Activated CD4-positive, alpha-beta T cell treated with anti-CD3 and anti-CD28 coated beads for 24 hours (primary cell): ENCODE measurements around the gene RAB28.

Experiments used
- DNase-seq, 2 donors: peaks; one replicate each; pipeline ENCODE4 v3.0.0-alpha.2; 2020; ENCODE audit warnings: low read depth in 2 of 2

The RAB28 gene

DNA sequence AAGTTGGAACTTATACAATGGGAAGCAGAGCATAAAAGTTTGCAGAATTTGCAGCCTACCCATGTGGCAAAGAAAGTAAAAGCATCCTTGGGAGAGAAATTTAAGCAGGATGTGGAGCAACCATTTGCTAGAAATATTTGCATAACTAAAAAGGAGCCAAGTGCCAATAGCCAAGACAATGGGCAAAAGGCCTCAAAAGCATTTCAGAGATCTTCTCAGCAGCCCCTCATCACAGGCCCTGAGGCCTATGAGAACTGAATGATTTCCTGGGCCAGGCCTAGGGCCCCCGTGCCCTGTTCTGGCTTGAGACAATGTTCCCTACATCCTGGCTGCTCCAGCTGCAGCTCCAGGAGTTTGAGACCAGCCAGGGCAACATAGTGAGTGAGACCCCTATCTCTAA is 25.3 kb upstream of the RAB28 start:
- no peak for DNase-seq

DNA sequence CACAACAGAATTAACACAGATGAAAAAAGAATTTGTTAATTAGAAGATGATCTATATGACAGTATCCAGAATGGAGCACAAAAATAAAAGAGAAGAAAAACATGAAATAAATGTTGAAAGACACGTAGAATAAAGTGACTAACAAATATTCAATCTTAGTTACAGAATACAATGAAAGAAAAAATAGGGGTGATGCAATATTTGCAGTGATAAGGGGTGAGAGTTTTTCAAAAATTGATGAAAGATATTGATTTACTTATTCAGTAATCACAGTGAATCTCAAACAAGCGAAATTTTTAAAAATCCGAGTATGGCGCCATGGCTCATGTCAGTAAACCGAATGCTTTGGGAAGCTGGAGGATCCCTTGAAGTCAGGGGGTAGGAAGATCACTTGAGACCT is 20.2 kb upstream of the RAB28 start:
- DNase-seq = no peak

DNA sequence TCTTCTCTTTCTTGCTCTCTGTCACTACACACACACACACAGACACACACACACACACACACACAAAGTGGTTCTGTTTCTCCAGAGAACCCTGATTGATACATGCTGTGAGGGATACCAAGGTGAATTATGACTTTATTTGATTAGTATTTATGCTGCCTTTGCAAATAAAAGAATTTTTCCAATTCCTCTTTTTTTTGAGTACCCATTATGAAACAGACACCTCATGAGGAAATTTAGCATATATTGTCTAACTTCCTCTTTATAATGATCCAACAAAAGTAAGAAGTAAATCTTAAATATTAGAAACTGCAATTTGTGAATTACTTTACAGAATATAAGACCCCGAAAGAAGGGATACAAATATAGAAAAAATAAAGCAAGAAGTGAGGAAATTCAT is 14.3 kb upstream of the RAB28 start:
- DNase-seq = no peak

DNA sequence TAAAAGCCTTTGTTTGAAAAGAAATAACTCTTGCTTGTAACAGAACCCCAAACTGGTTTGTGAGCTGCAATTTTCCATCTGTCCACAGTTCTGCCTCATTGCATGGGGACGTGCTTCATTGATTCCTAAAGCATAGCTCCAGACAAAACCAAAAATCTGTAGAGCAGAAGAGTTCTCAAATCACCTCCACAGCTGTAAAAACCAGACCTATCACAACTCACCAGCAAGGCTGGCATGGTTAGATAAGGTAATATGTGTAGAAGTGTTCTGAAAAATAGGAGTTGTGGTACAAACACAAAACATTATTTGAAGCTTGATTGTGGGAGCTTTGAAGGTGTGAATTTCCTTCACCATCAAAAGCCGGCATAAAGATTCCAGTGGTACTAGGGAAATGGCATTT is 12.5 kb upstream of the RAB28 start:
- DNase-seq = no peak

DNA sequence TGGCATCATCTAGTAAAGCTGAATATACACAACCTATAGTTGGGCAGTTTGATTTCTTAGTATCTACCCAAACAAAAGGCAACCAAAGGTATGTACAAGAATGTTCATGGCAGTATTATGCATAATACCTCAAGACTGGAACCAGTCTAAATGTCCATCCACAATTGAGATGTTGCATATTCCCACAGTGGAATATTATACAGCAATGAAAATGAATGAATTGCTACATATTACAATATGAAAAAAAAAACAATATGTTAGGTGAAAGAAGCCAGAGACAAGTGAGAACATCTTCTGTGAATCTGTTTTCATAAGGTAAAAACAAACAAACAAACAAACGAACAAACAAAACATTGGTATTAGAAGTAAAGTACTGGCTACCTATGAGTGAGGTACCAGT is 11.6 kb upstream of the RAB28 start:
- DNase-seq = no peak

DNA sequence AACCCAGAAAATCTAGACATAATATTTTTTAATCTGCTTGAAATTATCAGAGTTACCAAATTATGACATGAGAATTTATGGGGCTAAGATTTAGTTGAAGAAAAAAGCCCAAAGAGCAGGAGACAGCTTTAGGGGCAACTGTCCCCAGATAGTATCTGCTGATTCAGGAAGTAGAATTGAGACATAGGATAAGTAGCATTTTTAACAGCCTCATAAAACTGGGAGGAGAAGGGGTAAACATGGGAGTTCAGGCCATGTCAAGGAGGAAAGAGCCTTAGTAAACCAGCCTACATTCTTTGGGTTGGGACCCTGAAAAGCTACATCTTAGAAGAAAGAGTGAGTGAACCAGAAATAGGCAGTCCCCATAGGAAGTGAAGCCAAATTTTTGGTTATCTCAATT is 9.7 kb upstream of the RAB28 start:
- DNase-seq = no peak

DNA sequence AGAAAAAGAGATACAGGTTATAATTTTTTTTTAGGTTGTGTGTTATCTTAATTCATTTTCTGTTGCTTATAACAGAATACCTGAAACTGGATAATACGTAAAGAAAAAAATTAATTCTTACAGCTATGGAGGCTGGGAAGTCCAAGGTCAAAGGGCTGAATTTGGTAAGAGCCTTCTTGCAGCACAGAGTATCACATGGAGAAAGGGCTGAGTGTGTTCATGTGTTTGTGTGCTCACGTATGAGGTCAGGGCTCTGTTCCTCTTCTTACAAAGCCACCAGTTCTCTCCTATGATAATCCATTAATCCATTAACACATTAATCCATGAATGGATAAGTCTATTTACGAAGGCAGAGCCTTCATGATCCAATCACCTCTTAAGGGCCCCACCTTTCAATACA is 8.6 kb upstream of the RAB28 start:
- DNase-seq = no peak

DNA sequence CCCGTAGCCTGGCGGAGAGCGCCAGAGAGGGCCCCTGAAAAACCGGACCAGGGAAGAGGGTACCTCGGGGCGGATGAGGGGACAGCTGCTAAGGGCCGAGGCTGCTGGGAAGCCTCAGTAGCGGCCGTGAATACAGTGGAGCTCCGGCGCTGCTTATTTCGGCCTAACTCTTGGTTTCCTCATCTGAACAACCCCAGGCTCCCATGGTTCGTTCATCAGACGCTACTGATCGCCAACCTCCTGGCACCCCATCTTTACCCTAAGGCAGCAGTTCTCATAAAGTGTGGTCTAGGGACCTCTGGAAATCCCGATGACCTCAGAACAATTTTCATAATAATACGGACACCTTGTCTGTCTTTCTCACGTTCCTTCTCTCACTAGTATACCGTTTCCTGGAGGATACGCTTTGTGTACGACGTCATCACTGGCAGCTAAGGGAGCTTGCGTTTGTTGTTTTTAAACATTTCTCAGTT is 645 bp upstream of the RAB28 start:
- peak in 1 of 2 donors; percentile 5 for DNase-seq

DNA sequence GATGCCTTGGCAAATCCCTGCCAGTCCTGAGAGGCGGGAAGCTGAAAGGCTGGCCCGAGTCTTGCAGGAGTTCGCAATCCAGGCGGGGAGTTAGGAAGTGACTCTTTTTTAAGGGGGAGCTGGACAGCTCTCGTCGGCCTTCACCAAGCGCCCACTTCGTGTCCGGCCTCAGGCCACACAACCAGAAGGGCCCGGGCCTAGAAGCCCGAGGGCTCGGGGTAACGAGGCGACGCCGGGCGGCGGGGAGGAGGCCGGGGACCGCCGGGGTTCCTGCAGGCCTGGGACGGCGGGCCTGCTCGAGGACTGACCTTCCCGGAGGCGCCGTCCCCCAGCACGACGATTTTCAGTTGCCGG is 395 bp downstream of the RAB28 start:
- peak in 1 of 2 donors; percentile 6 for DNase-seq

DNA sequence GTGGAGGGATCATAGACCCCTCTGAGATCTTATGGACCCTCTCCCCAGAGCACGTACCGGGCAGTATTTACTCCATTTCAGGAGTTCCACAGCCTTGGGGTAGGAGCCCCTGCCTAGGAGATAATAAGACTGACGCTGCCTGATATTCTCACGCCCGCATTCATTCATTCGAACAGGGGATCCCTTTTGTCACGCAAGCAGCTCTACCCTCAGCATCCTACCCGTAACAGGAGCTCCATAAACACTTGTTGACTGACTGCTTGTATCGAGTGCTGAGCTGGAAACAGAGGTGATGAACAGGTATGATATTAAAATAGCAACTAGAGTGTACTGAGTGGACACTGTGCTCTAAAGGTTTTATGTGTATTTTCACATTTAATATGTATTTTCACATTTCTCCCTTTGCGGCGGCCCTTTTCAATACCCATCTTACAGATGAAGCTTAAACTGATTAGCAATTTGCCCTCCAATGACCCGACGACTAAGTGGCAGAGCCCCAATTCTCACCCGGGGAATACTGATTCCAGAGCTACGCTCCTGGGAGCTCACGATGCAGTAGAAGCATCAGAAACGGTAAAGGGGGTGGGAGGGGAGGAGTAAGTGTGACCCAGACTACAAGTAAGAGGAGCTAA is 888 bp downstream of the RAB28 start:
- no peak for DNase-seq

DNA sequence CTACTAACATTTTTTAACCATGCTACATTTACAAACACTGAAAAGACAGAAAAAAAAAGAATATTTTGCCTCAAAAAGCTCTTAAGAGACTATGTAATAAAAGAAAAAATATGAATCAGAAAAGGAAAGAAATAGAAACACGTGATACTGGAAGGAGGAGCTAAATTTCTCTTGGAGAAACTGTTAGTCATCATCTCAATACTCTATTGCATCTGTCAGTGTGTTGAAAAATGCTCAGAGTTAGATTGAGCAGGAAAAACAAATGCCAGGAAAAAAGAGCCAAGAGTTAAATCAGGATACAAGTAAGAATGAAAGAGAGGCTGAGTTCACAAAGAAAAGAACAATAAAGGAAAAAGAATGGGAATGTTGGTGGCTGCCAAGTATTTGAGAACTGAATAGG is 2.6 kb downstream of the RAB28 start:
- DNase-seq = no peak

DNA sequence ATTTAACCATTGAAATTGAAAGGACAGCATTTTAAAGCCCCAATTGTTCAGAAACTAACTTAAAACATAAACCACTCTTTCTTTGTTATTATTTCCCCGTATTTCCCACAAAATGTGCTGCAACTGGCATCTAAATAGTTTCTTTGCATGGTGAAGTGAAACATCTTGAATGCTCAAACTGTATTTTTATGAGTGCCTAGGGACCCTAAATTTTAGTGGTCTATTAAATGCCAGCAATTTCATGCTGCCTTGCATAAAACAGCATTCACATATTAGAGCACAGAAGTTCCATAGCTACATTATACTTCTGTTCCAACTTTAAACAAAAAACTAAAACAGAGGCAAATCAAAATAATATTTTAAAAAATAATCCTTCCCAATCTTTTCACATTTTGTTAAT is 5.4 kb downstream of the RAB28 start:
- no peak for DNase-seq

DNA sequence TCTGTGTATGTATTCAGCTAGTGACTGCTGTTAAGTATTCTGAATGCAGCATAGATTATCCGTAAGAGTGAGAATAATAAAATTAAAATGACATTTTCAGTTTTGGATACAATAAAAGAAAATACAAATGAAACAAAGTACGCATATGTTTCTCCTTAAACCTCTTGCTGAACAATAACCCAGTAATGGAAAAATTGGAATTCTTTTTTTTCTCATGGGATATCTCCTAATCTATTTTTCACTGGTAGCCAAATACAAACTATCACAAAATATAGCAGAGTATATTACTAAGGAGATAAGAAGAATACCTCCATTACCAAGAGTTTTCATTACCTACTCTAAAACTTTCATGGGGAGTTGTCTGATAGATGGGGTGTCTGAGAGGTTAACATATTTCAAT is 6.0 kb downstream of the RAB28 start:
- no peak for DNase-seq

DNA sequence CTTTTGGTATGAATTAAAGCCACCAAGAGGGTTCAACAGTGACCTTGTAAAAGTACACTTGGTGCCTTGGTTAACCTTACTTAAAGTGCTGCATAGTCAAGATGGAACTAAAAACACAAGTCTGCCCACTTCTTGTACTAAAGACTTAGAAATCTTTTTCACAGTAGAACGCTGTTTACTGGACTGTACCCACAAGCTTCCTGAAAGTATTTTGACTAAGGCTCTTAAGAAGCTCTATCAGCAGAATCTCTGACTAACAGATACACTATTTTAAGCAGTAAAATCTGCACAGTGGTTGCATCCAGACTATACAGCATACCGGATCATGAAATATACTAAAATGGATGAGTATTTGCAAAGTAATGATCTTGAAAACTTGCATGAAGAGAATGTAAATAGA is 7.2 kb downstream of the RAB28 start:
- DNase-seq = no peak

DNA sequence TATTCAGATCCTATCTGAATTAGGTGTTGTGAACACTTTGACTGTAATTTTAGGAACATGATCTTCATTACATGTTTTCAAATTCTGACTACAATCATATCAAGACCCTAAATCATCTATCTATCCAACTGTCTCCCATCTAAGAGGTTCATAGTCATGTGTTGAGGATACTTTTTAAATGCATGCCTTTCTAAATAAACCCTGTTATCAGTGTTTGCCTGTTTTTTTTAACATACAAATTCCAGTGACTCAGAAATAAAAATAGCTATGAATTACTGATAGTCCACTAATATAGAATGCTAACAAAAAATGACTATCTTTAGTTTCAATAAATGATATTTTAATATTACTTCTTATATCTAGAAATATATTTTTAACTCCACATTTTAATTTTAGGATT is 8.0 kb downstream of the RAB28 start:
- no peak for DNase-seq

DNA sequence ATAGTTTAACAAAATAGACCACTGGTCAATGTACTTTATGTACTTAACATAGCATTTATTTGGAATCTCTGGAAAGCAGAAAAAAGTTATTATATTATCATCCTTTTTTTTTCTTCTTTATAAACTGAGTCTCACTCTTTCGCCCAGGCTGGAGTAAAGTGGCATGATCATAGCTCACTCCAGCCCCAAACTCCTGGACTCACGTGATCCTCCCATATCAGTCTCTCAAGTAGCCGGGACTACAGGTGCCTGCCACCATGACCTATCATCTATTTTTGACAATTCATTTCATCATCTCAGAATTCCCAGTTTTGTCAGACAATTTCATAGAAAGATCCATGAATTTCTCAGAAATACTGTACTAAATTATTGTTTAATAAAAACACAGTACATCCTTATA is 12.7 kb downstream of the RAB28 start:
- DNase-seq = no peak

DNA sequence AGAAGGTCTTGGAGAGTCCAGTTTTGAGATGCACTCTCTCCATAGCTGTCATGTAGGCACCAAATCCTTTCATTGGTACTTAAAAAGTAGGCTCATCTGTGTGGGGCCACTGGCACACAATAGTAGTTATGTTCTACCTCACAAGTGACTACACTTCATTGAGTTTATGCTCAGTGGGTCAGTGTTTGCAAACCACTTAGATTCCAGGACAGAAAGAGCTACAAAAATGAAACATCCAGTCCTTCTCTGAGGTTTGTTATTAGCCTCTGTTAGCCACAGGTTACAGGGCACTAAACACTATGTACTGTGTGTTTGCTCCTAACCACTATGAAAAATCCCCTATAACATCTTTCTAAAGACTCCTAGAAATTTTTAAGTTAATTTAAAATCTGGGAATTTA is 13.8 kb downstream of the RAB28 start:
- no peak for DNase-seq

DNA sequence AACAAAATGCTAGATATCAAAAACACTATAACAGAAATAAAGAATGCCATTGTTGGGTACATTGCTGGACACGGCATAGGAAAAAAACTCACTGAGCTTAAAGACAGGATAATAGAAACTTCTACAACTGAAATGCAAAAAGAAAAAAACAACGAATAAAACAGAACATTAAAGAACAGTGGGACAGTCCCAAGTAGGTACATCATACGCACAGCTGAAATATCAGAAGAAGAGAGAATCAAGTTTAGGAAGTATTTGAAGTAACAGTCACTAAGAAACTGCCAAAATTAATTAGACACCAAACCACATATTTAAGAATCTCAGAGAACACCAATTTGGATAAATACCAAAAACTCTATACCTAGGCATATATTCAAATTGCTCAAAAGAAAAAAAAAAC is 19.2 kb downstream of the RAB28 start:
- no peak for DNase-seq

DNA sequence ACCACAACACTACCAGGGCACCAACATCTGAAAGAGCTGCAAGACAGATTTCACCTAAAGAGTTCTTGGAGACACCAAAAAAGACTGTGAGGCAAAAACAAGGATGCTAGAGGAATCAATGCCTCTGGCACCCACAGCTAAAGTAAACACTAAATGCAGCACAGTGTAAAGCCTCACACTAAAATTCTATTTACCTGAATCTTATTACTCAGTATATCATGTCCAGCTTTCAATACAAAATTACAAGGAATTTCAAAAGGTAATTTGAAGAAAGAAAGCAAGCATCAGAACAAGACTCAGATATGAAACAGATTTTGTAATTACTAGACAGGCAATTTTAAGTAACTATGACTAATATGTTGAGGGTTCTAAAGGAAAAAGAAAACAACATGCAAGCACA is 19.6 kb downstream of the RAB28 start:
- DNase-seq = no peak

DNA sequence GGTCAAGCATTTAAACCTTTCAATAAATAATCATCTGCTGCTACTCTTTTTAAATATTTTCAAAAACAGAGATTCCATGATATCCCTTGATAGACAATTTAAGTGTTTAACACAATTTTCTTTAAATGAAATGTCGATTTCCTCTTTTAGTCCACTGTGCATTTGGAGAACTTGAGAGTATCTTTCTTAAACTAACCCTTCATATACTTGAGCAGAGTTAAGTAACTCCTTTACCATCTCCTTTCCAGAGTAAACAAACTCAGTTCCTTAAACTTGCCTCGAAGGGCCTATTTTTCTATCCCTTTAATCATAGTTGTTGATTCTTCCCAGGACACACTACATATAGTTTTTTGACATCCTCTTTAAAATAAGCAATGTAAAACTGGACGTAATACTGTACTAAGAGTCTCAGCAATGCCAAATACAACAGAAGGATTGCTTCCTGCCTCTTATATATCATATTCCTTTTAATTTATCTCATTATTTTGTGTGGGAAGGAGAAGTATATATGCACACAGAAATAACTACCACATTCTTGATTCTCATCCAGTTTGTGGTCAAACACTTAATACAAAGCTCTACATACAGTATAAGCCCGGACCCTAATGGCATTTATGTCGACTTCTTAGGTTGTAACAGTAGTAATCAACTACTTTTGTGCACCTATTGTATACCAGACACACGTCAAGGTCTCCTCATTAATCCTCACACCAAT is 22.8 kb downstream of the RAB28 start:
- DNase-seq = no peak

DNA sequence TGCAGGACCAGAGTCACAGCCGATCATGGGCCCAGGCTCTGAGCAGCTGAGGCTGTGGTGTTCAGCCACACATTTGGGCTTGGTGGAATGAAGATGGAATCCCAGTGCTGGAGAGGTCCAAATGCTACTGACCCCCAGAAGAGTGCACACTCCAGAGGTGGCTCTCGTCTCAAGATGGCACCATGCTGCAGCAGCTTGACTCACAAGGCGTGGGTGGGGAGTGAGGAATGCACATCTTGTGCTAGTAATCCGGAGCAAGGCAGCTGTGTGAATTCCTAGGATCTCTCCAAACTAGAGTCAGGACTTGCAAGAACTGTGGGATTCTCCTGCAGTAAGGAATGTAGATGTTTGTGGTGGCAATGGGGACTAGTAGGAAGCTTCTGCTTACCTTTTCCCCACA is 28.7 kb downstream of the RAB28 start:
- no peak for DNase-seq

DNA sequence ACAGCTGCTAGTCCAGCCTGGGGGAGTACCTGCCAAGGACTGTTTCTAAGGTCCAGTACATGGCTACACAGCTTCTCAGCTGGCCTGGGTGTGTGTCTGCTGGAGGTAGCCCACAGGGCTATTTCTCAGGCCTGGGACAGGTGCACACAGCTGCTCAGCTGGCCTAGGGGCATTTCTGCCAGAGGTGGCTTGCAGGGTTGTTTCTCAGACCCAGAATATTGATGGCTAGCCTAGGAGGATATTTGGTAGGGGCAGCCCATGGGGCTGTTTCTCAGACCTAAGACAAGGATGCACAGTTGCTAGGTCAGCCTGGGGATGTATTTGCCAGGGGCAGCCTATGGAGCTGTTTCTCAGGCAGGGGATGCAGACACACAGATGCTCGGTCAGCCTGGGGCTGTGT is 29.4 kb downstream of the RAB28 start:
- no peak for DNase-seq

DNA sequence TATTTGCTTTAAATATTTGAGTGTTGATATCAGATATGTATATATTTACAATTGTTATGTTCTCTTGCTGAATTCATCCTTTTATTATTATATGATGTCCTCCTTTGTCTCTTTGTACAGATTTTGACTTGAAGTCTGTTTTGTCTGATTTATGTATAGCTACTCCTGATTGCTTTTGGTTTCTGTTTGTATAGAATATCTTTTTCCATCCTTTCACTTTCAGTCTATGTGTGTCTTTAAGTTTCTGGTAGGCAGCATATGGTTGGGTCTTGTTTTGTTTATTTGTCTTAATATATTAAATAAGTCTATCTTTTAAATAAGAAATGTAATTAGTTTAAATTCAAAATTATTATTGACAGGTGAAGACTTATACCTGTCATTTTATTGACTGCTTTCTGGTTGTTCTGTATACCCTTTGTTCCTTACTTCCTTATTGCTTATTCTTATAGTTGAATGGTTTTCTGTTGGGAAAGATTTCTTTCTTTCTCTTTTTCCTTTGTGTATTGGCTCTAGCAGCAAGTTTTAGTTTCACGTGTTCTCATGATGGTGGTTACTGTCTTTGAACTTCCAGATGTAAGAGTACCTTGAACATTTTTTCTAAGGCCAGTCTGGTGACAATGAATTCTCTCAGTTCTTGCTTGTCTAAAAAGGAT is 31.1 kb downstream of the RAB28 start:
- no peak for DNase-seq
